ENCODE measurements around the gene TAF1A. TPM values are rescaled to one million over a fixed set of nuclear protein-coding genes. Genes with fewer than 3 reads are reported as not detected.

TAF1A gene
- total RNA-seq, 1 experiment from 2014 or later: 21.4 TPM

GRCh38 chr1:222617367-222617951, 27.7 kb upstream of the TAF1A start:
- DNase-seq (ENCODE audit: low read depth, low spot score) (peak; percentile 80), ATAC-seq (peak; percentile 94)
- RAD21 ChIA-PET (ENCODE audit: low non-redundant PET in 1 of 2, low total read pairs in 2 of 2, uncharacterized antibody in 2 of 2, unreplicated experiment in 2 of 2): no interaction called here
- Histone ChIP-seq H3K9me2 (ENCODE audit: insufficient read depth) (no peaks in the 10 kb centered on the region), H3K4me3 (replicated peaks in 1 of 2; ENCODE audit: low read depth in 1 of 2, low read length in 2 of 2) (no peak overlapping the region), H3K9ac (ENCODE audit: low read length) (no peak overlapping the region), H3K4me2 (ENCODE audit: low read length) (peak overlapping the region; percentile 35), H3K79me2 (ENCODE audit: insufficient read depth, low read length) (peaks cover 30% of the 10 kb centered on the region; the same call in 1 of the 2 replicates), H2AFZ (ENCODE audit: low read depth, low read length, poor library complexity, severe bottlenecking) (peak overlapping the region; percentile 79), H3K9me3 (ENCODE audit: control insufficient read depth in 1 of 2, insufficient read depth in 1 of 2, low read depth in 1 of 2, low read length in 2 of 2) (no peaks in the 10 kb centered on the region), H3K4me1 (ENCODE audit: control insufficient read depth in 1 of 2, insufficient read depth in 2 of 2, low read length in 2 of 2) (peaks cover 2 to 16% of the 10 kb centered on the region in 2 experiments; a peak in 3 of 4 replicates), H3K36me3 (ENCODE audit: control insufficient read depth in 1 of 2, insufficient read depth in 2 of 2, low read length in 2 of 2) (no peaks in the 10 kb centered on the region; a peak in 1 of 4 replicates), H3K27ac (ENCODE audit: low read depth, low read length) (no peak overlapping the region), H4K20me1 (ENCODE audit: insufficient read depth) (no peaks in the 10 kb centered on the region), H3K27me3 (ENCODE audit: insufficient read depth, low read length) (no peaks in the 10 kb centered on the region)
- POLR2A ChIA-PET: no interaction called here
- no TSS peak for BruUV-seq (replicated peaks)
- intact Hi-C loops (cut with micrococcal nuclease): no loop called here
- CTCF ChIA-PET: interaction anchor here (1.1 kb wide), 1 partner anchor 17 kb away, joined by 5 read pairs; no protein-coding TSS in a partner anchor
- TF ChIP-seq MAX (IDR thresholded peaks at IDR 0.05) (0 out of 2 replicates have a peak, but pooled peaks have one; percentile 21), CEBPB (IDR thresholded peaks at IDR 0.05; ENCODE audit: low read depth) (no peak), POLR2AphosphoS5 (IDR thresholded peaks at IDR 0.05; ENCODE audit: low read depth, low read length) (peak; percentile 42)

GRCh38 chr1:222616525-222616924, 26.8 kb upstream of the TAF1A start:
- no peaks in the 10 kb centered on the region for H3K9me2 ChIP-seq (ENCODE audit: insufficient read depth)
- H3K27me3 ChIP-seq (ENCODE audit: insufficient read depth, low read length): no peaks in the 10 kb centered on the region
- no peak for TF ChIP-seq REST (IDR thresholded peaks at IDR 0.05; ENCODE audit: low read depth)
- no peak for TF ChIP-seq POLR2AphosphoS5 (IDR thresholded peaks at IDR 0.05; ENCODE audit: low read depth, low read length)
- TF ChIP-seq POLR2A (IDR thresholded peaks at IDR 0.05; ENCODE audit: borderline replicate concordance, extremely low read depth, insufficient read depth, insufficient read length): no peak
- TF ChIP-seq EZH2phosphoT487 (IDR thresholded peaks at IDR 0.05; ENCODE audit: borderline replicate concordance): no peak
- TF ChIP-seq ELF1 (IDR thresholded peaks at IDR 0.05; ENCODE audit: borderline replicate concordance, low read depth): no peak
- TF ChIP-seq SRF (IDR thresholded peaks at IDR 0.05; ENCODE audit: low read depth): no peak
- no peak for TF ChIP-seq CEBPB (IDR thresholded peaks at IDR 0.05; ENCODE audit: low read depth)
- no peak for TF ChIP-seq ATF3 (IDR thresholded peaks at IDR 0.05)
- H4K20me1 ChIP-seq (ENCODE audit: insufficient read depth): no peaks in the 10 kb centered on the region
- peaks cover 2 to 16% of the 10 kb centered on the region in 2 experiments; a peak in 3 of 4 replicates for H3K4me1 ChIP-seq (ENCODE audit: control insufficient read depth in 1 of 2, insufficient read depth in 2 of 2, low read length in 2 of 2)
- ChIA-PET CTCF (interaction anchor here (0.5 to 1.1 kb wide), 2 partner anchors 18 to 1813 kb away, joined by 3 to 5 read pairs; no protein-coding TSS in a partner anchor), POLR2A (no interaction called here), RAD21 (ENCODE audit: low non-redundant PET in 1 of 2, low total read pairs in 2 of 2, uncharacterized antibody in 2 of 2, unreplicated experiment in 2 of 2) (no interaction called here)
- no peak overlapping the region for H2AFZ ChIP-seq (ENCODE audit: low read depth, low read length, poor library complexity, severe bottlenecking)
- H3K9ac ChIP-seq (ENCODE audit: low read length): no peak overlapping the region
- no peak overlapping the region for H3K27ac ChIP-seq (ENCODE audit: low read depth, low read length)
- no peak overlapping the region for H3K4me2 ChIP-seq (ENCODE audit: low read length)
- H3K36me3 ChIP-seq (ENCODE audit: control insufficient read depth in 1 of 2, insufficient read depth in 2 of 2, low read length in 2 of 2): no peaks in the 10 kb centered on the region
- intact Hi-C loops (cut with micrococcal nuclease): no loop called here
- peaks cover 29% of the 10 kb centered on the region; the same call in 1 of the 2 replicates for H3K79me2 ChIP-seq (ENCODE audit: insufficient read depth, low read length)
- no peaks in the 10 kb centered on the region for H3K9me3 ChIP-seq (ENCODE audit: control insufficient read depth in 1 of 2, insufficient read depth in 1 of 2, low read depth in 1 of 2, low read length in 2 of 2)
- DNase-seq (ENCODE audit: low read depth, low spot score): no peak
- ATAC-seq: no peak
- no peak overlapping the region for H3K4me3 ChIP-seq (replicated peaks in 1 of 2; ENCODE audit: low read depth in 1 of 2, low read length in 2 of 2)
- no TSS peak for BruUV-seq (replicated peaks)

Measured in HCT116 (cell line).